ENCODE results near the gene GATAD2A.

DNA sequence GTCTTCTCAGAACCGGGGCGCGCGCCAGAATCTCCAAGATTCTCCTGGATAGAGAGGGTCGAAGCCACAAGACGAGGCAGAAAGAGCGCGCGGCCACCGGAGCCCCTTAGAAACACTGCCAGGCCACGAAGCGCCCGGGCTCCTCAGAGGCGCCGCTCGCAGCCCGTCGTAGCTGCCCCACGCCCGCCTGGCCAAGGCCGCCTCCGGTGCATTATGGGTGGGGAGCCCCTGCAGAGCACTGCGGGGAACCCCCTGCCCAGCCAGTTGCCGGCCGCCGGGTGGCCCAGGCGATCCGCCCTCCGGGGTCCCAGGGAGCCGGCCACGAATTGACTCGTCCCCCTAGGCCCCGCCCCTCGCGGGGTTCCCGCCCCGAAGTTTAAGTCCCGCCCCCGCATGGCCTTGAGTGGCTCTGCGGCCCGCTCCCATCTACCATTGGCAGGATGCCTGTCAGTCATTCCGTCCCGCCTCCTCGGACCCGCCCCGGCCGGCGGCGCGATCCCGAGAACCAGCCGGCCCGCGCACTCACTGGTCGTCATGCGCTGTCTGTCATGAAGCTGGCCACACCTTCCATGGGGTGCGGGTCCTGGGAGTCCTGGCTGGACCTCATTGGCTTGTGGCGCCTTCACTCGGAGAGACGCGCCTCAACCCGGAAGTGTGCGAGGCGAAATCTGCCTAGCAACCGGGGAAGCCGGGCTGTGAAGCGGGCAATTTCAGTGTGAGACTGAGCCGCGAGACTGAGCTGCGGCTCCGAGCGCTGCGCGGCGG, 20.2 kb upstream of the GATAD2A start:
- TF ChIP-seq, protein P1, sequence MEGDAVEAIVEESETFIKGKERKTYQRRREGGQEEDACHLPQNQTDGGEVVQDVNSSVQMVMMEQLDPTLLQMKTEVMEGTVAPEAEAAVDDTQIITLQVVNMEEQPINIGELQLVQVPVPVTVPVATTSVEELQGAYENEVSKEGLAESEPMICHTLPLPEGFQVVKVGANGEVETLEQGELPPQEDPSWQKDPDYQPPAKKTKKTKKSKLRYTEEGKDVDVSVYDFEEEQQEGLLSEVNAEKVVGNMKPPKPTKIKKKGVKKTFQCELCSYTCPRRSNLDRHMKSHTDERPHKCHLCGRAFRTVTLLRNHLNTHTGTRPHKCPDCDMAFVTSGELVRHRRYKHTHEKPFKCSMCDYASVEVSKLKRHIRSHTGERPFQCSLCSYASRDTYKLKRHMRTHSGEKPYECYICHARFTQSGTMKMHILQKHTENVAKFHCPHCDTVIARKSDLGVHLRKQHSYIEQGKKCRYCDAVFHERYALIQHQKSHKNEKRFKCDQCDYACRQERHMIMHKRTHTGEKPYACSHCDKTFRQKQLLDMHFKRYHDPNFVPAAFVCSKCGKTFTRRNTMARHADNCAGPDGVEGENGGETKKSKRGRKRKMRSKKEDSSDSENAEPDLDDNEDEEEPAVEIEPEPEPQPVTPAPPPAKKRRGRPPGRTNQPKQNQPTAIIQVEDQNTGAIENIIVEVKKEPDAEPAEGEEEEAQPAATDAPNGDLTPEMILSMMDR (conservative IDR thresholded peaks at IDR 0.05 in 1 of 2, IDR thresholded peaks at IDR 0.05 in 1 of 2; ENCODE audit: extremely low read depth in 1 of 2, insufficient read depth in 1 of 2, low read depth in 1 of 2, low read length in 2 of 2), result no peak
- TF ChIP-seq EZH2 (IDR thresholded peaks at IDR 0.05; ENCODE audit: borderline replicate concordance, low read length), result no peak

Measured in mammary epithelial cell (primary cell).